Lower lobe of right lung (tissue), 2 donors: Measurements from ENCODE around the gene TRIP12. TPM values are rescaled to one million over a fixed set of nuclear protein-coding genes. Genes with fewer than 3 reads are reported as not detected.

Experiments used
- ATAC-seq, 2 donors: fragments of 200-7000 bp; cut with Tn5 transposase; one replicate each; pipeline ENCODE4 v1.9.1; 2020 to 2022; ENCODE audit warnings: mild to moderate bottlenecking in 2 of 2, moderate library complexity in 2 of 2
- DNase-seq: peaks from one replicate; pipeline ENCODE4 v3.0.0-alpha.2; 2020
- H3K27ac ChIP-seq: fragments of 200-600 bp; one replicate; pipeline ENCODE4 v1.8.0; 2022
- H3K27me3 ChIP-seq: fragments of 200-600 bp; one replicate; pipeline ENCODE4 v1.8.0; 2022; ENCODE audit warnings: low read depth
- H3K36me3 ChIP-seq: fragments of 200-600 bp; one replicate; pipeline ENCODE4 v1.8.0; 2022; ENCODE audit warnings: mild to moderate bottlenecking
- H3K4me1 ChIP-seq: fragments of 200-600 bp; one replicate; pipeline ENCODE4 v1.8.0; 2022
- H3K4me3 ChIP-seq: fragments of 200-600 bp; one replicate; pipeline ENCODE4 v1.8.0; 2022; ENCODE audit warnings: mild to moderate bottlenecking
- H3K9me3 ChIP-seq: fragments of 200-600 bp; one replicate; pipeline ENCODE4 v1.8.0; 2022
- intact Hi-C: fragments of 100-400 bp; cut with DNase I; formaldehyde crosslinking; loops from one replicate; pipeline ENCODE4 v1.11.0; 2022
- total RNA-seq: library from RNA; stranded (reverse); fragmentation: NEBNext Ultra II Directional; extraction: Animal tissue kit (Norgen Biotek cat#: 25700); gene quantifications from one replicate; pipeline ENCODE4 v1.2.1, GENCODE V29; 2021
- TF ChIP-seq, protein P1 (sequence below): fragments of 200-600 bp; IDR thresholded peaks from one replicate; pipeline ENCODE4 v1.8.0; 2022; ENCODE audit warnings: antibody characterized with exemption, mild to moderate bottlenecking
- donor health status: DM: no; HTN: yes; CAD: no; lungs with severe emphysema.

Gene TRIP12
- total RNA-seq, 1 donor from 2014 or later, result 229 TPM

DNA sequence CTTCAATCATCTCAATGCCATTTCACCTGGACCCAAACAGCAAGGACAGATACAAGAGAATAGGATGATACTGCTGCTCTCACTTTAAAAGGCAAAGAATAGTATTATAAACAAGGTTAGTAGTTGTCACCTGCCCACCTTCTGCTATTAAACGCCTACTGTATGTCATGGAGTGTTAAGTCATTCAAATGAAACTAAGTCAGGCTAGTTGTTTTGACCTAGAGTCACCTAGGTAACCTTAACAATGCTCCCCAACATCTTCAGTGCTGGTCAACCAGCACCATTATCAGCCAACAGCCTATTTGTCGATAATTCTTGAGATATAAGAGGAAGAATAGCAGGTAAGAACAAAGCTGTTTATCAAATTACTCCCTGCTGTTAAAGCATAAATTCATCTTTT, 39.2 kb downstream of the TRIP12 start:
- intact Hi-C loops, result no loop called here
- no peaks in the 10 kb centered on the region for H3K27me3 ChIP-seq
- H3K4me1 ChIP-seq, result peaks cover 13% of the 10 kb centered on the region
- TF ChIP-seq, protein P1, sequence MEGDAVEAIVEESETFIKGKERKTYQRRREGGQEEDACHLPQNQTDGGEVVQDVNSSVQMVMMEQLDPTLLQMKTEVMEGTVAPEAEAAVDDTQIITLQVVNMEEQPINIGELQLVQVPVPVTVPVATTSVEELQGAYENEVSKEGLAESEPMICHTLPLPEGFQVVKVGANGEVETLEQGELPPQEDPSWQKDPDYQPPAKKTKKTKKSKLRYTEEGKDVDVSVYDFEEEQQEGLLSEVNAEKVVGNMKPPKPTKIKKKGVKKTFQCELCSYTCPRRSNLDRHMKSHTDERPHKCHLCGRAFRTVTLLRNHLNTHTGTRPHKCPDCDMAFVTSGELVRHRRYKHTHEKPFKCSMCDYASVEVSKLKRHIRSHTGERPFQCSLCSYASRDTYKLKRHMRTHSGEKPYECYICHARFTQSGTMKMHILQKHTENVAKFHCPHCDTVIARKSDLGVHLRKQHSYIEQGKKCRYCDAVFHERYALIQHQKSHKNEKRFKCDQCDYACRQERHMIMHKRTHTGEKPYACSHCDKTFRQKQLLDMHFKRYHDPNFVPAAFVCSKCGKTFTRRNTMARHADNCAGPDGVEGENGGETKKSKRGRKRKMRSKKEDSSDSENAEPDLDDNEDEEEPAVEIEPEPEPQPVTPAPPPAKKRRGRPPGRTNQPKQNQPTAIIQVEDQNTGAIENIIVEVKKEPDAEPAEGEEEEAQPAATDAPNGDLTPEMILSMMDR, result no peak
- peaks cover 29% of the 10 kb centered on the region for H3K36me3 ChIP-seq
- H3K9me3 ChIP-seq, result no peaks in the 10 kb centered on the region
- ATAC-seq (no peak), DNase-seq (no peak)
- no peak overlapping the region for H3K27ac ChIP-seq
- H3K4me3 ChIP-seq, result no peak overlapping the region

DNA sequence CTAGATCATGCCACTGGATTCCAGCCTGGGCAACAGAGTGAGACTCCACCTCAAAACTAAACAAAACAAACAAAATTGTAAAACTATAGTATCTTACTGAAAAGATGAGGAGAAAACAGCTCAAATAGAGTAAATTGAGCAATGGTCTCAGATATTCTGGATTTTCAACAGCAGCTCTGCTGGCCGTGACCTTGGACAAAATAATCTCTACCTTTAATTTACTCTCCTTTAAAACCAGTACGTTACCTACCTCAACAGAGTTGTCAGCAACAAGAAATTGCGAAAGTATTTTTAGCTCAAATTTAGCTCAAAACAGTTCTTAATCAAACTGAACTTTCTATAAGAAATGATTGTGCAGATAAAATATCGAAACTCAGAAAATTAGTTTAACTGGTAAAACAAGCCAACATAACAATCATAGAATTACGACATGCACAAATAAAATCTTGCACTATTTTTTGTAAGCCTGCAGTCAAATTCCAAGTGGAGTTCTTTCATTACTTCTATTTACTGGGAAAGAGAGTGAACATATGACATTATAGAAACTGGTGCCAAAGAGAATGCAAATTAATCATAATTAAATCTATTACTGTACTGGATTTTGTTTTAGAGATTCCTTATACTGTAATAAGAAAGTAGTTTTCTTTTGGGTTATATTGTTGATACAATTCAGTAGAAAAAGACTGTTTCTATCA, 40.8 kb downstream of the TRIP12 start:
- Histone ChIP-seq H3K4me3 (no peak overlapping the region), H3K27ac (no peak overlapping the region), H3K4me1 (peaks cover 13% of the 10 kb centered on the region), H3K9me3 (no peaks in the 10 kb centered on the region), H3K36me3 (peaks cover 43% of the 10 kb centered on the region), H3K27me3 (no peaks in the 10 kb centered on the region)
- DNase-seq (no peak), ATAC-seq (no peak)
- intact Hi-C loops, result no loop called here
- TF ChIP-seq, protein P1, result no peak

DNA sequence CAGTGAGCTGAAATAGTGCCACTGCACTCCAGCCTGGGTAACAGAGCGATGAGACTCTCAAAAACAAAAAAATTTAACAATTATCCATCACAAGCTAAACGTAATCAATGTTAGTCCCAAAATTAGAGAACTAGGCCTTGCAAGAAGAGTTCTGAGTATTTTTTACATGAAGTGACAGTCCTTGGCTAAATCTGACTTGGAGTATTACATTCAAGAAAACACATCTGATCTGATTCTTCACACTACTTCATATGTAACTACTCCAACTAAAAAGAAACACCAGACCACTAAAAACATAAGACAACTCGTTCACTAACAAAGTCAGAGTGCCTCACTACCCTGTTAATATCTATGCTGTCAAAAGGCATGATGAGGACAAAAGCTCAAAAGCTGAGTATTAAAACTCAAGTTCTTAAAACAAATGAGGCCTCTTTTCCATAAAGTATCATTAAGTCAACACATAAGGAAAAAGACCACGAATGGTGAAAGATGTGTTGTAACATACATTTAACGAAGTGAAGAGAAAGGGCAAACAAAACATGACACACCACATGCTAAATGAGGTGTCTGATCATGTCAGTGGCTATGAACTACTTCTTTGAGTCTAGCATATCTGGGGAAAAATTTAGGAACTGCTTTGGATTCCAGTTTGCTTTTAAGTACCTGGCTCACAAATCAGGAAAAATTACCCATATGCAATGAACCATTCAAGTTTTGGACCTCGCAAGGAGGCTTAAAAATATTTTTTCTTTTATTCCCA, 42.4 kb downstream of the TRIP12 start:
- TF ChIP-seq, protein P1, result no peak
- Histone ChIP-seq H3K4me1 (no peaks in the 10 kb centered on the region), H3K9me3 (no peaks in the 10 kb centered on the region), H3K4me3 (no peak overlapping the region), H3K36me3 (peaks cover 43% of the 10 kb centered on the region), H3K27ac (no peak overlapping the region), H3K27me3 (no peaks in the 10 kb centered on the region)
- DNase-seq, result no peak
- no peak for ATAC-seq
- intact Hi-C loops, result no loop called here

DNA sequence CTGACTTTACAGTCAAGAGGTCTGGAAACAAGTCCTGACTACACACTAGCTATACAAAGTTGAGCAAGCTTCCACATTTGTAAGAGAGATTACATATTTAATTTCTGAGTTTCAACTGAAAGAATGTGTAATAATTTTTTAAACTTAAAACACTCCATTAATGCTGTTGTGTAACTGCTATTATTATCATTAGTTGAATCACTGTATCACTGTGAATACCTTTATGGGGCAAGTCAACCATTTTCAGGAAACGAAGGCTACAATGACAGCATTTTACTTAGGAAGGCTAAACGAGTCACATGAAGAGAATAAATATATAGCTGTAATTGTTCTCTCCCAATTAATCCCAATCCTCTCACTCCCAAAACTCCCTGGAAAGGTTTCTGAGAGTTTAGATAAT, 46.3 kb downstream of the TRIP12 start:
- intact Hi-C loops, result no loop called here
- no peaks in the 10 kb centered on the region for H3K9me3 ChIP-seq
- TF ChIP-seq, protein P1, result no peak
- H3K4me1 ChIP-seq, result peaks cover 8% of the 10 kb centered on the region
- H3K4me3 ChIP-seq, result no peak overlapping the region
- no peaks in the 10 kb centered on the region for H3K27me3 ChIP-seq
- ATAC-seq (no peak), DNase-seq (no peak)
- H3K27ac ChIP-seq, result no peak overlapping the region
- H3K36me3 ChIP-seq, result peaks cover 42% of the 10 kb centered on the region

DNA sequence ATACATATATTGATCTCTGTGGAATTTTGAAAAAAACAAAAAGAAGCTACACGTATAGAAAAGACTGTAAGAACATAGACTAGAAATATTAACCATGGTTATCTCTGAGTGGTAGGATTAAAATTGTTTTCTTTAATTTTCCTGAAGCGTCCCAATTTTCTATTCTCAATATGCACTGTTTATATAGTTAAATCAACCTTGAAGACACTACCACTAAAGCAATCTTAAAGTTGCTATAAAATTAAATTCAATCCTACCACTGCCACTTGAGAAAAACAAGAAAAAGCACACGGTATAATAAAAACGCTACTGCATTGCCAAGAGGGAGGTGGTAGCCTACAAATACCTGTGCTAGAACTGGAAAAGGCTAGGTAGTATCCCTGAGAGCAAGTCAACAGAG, 47.2 kb downstream of the TRIP12 start:
- Histone ChIP-seq H3K4me3 (no peak overlapping the region), H3K27me3 (no peaks in the 10 kb centered on the region), H3K27ac (no peak overlapping the region), H3K36me3 (peaks cover 45% of the 10 kb centered on the region), H3K9me3 (no peaks in the 10 kb centered on the region), H3K4me1 (peaks cover 8% of the 10 kb centered on the region)
- no peak for ATAC-seq
- TF ChIP-seq, protein P1, result no peak
- DNase-seq, result no peak
- intact Hi-C loops, result no loop called here
